Measurements from ENCODE around the gene MAP9.
"Not testable (repeated sequence)": the region's sequence is repeated elsewhere in the genome, so short reads cannot be mapped to it uniquely, and the experiment has no call there.

Gene MAP9

DNA sequence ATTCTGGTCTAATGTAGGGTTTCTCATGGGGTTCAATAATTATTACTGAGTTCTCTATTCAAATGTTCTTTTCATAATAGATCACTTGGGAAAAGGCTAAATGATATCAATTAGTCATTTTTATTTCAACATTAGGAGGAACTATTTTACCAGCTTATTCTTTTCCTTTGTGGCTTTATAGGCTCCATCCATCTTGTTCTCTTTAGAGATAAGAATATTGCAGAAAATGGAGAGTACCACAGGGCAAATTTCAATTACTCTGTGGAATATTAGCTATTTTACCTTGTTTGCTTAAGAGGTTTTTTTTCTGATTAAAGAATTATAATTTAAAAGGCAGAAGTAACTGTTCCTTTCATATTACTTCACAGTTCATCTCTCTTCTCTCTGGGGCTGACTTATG is 55.8 kb downstream of the MAP9 start:
- H3K27me3 ChIP-seq (ENCODE audit: control insufficient read depth, insufficient read depth, low read length), result no peaks in the 10 kb centered on the region
- H3K4me2 ChIP-seq (ENCODE audit: low read length), result no peak overlapping the region
- H3K79me2 ChIP-seq, result no peaks in the 10 kb centered on the region
- TF ChIP-seq, protein P1, sequence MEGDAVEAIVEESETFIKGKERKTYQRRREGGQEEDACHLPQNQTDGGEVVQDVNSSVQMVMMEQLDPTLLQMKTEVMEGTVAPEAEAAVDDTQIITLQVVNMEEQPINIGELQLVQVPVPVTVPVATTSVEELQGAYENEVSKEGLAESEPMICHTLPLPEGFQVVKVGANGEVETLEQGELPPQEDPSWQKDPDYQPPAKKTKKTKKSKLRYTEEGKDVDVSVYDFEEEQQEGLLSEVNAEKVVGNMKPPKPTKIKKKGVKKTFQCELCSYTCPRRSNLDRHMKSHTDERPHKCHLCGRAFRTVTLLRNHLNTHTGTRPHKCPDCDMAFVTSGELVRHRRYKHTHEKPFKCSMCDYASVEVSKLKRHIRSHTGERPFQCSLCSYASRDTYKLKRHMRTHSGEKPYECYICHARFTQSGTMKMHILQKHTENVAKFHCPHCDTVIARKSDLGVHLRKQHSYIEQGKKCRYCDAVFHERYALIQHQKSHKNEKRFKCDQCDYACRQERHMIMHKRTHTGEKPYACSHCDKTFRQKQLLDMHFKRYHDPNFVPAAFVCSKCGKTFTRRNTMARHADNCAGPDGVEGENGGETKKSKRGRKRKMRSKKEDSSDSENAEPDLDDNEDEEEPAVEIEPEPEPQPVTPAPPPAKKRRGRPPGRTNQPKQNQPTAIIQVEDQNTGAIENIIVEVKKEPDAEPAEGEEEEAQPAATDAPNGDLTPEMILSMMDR (IDR thresholded peaks at IDR 0.05), result no peak
- H3K4me3 ChIP-seq (ENCODE audit: low read depth, low read length), result no peak overlapping the region
- H3K9ac ChIP-seq, result no peak overlapping the region
- H3K4me1 ChIP-seq, result no peaks in the 10 kb centered on the region
- no peak overlapping the region for H2AFZ ChIP-seq
- H3K27ac ChIP-seq, result no peak overlapping the region
- no peaks in the 10 kb centered on the region for H3K36me3 ChIP-seq (ENCODE audit: control insufficient read depth, insufficient read depth, low read length)
- H3K9me3 ChIP-seq (ENCODE audit: control insufficient read depth, low read length), result no peaks in the 10 kb centered on the region

DNA sequence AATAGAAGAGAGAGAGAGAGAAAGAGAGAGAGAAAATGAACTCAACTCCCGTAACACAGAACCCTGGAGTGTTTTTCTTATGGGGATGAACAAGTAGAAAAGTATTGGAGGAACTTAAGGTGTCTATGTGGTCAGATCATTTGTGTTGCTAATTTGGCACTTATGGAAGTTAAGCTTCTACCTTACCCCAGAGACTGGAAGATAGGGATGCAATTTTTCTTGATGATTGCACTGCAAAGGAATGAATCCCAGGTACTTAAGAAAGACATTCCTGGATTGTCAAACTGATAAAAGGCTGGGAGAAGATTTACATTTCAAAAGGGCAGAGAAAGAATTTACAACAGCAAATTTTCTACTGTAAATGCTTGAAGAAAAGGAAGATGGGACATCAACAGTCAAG is 57.2 kb downstream of the MAP9 start:
- H3K4me2 ChIP-seq (ENCODE audit: low read length), result no peak overlapping the region
- H3K27ac ChIP-seq, result no peak overlapping the region
- TF ChIP-seq, protein P1 (IDR thresholded peaks at IDR 0.05), result no peak
- no peaks in the 10 kb centered on the region for H3K36me3 ChIP-seq (ENCODE audit: control insufficient read depth, insufficient read depth, low read length)
- H3K27me3 ChIP-seq (ENCODE audit: control insufficient read depth, insufficient read depth, low read length), result no peaks in the 10 kb centered on the region
- no peaks in the 10 kb centered on the region for H3K79me2 ChIP-seq
- H3K9ac ChIP-seq, result no peak overlapping the region
- H3K4me1 ChIP-seq, result no peaks in the 10 kb centered on the region
- no peak overlapping the region for H3K4me3 ChIP-seq (ENCODE audit: low read depth, low read length)
- no peak overlapping the region for H2AFZ ChIP-seq
- no peaks in the 10 kb centered on the region for H3K9me3 ChIP-seq (ENCODE audit: control insufficient read depth, low read length)

DNA sequence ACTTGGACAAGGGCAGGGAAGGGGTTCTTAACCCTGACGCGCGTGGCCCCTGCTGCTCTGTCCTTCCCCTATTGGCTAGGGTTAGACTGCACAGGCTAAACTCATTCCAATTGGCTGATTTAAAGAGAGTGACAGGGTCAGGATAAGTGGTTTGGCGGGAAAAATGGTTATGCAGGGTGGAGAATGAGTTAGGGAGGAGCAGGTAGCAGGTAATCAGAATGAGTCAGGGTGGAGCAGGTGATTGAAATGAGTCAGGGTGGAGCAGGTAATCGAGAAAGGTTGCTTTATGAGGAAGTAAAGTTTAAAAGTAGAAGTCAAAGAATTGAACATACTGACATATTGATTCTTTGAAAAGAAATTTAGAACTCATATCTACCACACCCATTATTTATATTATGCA is 64.7 kb downstream of the MAP9 start:
- not testable (repeated sequence) for H3K27me3 ChIP-seq (ENCODE audit: control insufficient read depth, insufficient read depth, low read length); H3K9ac ChIP-seq; H3K36me3 ChIP-seq (ENCODE audit: control insufficient read depth, insufficient read depth, low read length); H3K9me3 ChIP-seq (ENCODE audit: control insufficient read depth, low read length); H3K79me2 ChIP-seq; H2AFZ ChIP-seq; H3K4me3 ChIP-seq (ENCODE audit: low read depth, low read length); H3K4me1 ChIP-seq; H3K27ac ChIP-seq; H3K4me2 ChIP-seq (ENCODE audit: low read length)

DNA sequence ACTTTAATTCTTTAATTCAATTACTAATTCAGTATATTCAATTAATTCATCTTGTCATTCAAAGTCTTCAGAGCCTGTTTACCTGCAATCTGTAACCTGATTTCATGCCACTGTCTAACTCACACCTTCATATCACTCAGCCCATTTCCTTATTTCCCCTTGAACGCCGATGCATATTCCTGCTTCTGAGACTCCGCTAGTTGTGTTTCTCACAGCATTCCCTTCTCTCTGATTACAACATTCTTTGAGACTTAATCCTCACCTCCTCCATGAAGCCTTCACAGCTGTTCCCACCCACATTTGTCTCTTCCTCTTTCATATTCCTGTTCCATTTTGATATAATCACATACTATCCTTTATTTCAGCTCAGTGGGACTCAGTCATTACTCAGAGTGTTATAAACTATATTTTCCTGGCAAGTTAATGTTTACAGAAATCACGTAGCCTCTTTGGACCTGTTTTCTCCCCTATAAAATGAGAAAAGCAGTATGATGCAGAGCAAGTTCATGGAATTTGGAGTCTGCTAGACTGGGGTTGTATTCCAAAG is 69.0 kb downstream of the MAP9 start:
- no peaks in the 10 kb centered on the region for H3K27me3 ChIP-seq (ENCODE audit: control insufficient read depth, insufficient read depth, low read length)

DNA sequence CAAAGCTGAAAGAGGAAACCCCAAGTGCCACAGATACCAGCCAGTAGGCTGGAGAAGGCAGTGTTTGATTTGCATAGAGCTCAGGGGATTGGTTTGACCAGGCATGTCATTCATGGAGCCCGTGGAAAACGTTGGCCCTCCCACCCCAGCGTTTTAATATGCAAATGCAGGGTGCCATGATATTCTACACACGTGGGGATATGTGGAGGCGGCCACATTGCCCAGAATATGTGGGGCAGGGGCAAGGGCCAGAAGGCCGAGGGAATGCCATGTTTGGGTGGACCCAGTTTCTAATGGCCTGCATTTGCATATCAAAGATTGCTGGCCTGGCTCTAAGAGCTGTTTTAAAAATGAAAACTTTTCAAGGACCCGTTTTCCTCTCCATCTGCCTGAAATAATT is 71.1 kb downstream of the MAP9 start:
- Histone ChIP-seq H3K9me3 (ENCODE audit: control insufficient read depth, low read length) (no peaks in the 10 kb centered on the region), H2AFZ (no peak overlapping the region), H3K4me1 (no peaks in the 10 kb centered on the region), H3K79me2 (no peaks in the 10 kb centered on the region), H3K4me2 (ENCODE audit: low read length) (no peak overlapping the region), H3K9ac (no peak overlapping the region), H3K27ac (no peak overlapping the region), H3K36me3 (ENCODE audit: control insufficient read depth, insufficient read depth, low read length) (no peaks in the 10 kb centered on the region), H3K4me3 (ENCODE audit: low read depth, low read length) (no peak overlapping the region), H3K27me3 (ENCODE audit: control insufficient read depth, insufficient read depth, low read length) (no peaks in the 10 kb centered on the region)
- TF ChIP-seq, protein P1 (IDR thresholded peaks at IDR 0.05), result no peak

More for the DNA sequence above, 69.0 kb downstream of the MAP9 start:
- Histone ChIP-seq H3K79me2 (no peaks in the 10 kb centered on the region), H3K9me3 (ENCODE audit: control insufficient read depth, low read length) (no peaks in the 10 kb centered on the region), H3K36me3 (ENCODE audit: control insufficient read depth, insufficient read depth, low read length) (no peaks in the 10 kb centered on the region), H3K4me1 (no peaks in the 10 kb centered on the region), H3K27ac (no peak overlapping the region), H2AFZ (no peak overlapping the region), H3K4me3 (ENCODE audit: low read depth, low read length) (no peak overlapping the region), H3K9ac (no peak overlapping the region), H3K4me2 (ENCODE audit: low read length) (no peak overlapping the region)
- TF ChIP-seq, protein P1 (IDR thresholded peaks at IDR 0.05), result no peak

Measured in parathyroid adenoma (tissue), 2 donors.